HG02885 (cell line): Measurements from ENCODE around the gene RBM8A.
A peak's percentile ranks its signal among the peaks of the same experiment; 100 is the strongest.
"Not testable (repeated sequence)": the region's sequence is repeated elsewhere in the genome, so short reads cannot be mapped to it uniquely, and the experiment has no call there.

Experiments used
- ATAC-seq: cut with Tn5 transposase; IDR thresholded peaks from one replicate; pipeline ENCODE4 v1.9.1; 2021; ENCODE audit warnings: mild to moderate bottlenecking; ENCODE audit not compliant: unreplicated experiment, poor library complexity

The RBM8A gene

DNA sequence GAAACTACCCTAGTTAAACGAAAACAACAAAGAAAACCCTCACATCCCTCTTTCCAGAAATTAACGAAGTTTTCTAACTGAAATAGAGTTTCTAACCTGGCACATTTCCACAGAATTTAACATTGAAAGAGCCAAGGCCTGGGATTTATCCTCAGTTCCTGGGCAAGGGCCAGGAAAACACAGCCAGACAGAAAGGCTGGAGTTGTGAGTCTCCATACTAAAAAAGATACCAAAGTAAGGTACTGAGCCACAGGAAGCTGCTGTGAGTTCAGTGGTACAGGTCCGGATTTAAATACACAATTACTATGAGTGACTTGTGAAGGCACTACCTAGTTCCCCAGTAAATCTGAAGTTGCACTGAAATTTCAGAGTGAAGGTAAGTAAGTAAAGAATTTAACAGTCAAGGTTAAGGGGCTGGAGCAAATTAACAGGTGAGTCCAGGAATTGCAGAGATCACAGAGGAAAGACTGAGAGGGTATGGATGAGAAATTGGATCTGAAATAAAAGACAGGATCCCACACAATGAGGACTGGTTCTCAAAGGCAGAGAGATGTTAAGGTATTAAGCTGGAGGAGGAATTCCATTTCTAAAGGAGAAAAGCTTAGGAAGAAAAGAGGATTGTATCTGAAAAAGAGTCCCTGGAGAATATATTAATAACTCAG is 29.6 kb upstream of the RBM8A start:
- ATAC-seq, result no peak

DNA sequence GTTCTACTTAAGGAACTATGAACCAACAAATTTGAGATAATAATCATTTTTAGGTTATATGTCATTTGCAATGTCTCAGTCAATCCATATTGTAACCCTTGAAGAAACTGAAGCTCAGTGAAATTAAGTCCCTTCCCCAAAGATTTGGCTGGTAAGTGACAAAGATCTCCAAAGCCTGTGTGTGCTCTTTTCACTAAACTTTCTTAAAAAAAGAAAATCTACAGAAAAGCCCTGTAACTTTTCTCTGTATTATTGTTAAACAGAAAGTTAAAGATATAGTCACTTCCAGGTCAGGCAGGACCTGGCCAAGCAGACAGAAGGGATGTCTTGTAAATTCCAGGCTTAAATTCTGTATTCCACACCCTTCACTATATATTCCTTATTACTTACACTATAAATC is 29.1 kb upstream of the RBM8A start:
- ATAC-seq, result no peak

DNA sequence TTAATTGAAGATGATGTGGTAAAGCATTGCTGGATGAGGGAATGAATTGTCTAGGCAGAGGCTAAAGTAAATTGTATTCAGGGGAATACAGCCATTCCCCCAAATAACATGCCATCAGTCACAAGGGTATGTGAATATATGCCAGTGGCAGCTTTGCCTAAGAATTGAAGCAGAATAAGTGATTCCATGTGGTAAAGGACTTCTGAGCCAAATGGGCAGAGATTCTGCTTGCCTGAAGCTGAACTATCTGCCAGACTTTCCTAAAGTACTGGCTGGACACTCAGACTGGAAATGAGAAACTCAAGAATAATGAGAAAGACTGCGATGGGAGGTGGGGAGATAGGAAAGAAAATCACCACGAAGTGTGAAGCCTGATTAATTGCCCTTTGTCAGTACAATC is 28.2 kb upstream of the RBM8A start:
- ATAC-seq, result no peak

DNA sequence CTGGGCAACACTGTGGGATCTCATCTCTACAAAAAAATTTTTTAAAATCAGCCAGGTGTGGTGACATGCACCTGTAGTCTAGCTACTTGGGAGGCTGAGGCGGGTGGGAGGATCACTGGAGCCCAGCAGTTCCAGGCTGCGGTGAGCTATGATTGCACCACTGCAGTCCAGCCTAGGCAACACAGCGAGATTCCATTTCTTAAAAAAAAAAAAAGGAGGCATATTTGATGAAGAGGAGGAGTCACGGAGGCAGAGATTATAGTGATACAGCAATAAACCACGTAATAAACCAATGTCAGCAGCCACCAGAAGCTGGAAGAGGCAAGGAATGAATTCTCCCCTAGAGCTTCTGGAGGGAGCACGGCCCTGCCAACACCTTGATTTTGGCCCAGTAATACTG is 26.6 kb upstream of the RBM8A start:
- no peak for ATAC-seq

DNA sequence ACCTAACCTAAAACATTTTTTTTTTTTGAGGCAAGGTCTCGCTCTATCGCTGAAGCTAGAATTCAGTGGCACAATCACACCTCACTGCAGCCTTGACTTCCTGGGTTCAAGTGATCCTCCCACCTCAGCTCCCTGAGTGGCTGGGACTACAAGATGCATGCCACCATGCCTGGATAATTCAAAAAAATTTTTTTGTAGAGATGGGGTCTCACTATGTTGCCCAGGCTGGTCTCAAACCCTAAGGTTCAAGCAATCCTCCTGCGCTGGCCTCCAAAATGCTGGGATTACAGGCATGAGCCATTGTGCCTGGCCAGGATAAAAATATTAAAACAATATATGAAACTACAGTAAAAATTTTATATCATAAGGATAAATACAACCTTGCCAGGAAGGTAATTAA is 25.6 kb upstream of the RBM8A start:
- ATAC-seq, result no peak

DNA sequence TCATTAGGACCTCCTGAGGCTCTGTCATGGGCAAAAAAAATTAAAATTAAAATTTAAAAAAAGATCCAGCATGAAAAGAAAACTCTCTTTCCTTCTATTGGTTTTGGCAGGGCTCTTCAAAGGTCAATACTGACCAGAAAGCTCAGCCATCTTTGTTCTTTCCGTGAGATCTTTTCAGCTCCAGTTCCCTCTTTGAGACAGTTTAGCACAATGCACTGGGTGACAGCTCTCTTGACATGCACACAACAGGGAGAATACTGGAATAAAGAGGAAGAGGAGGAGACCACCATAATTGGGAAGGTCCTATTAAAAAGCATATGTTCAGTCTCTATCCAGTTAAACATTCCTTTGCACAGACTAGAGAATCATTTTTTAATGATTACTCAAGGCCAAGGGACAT is 24.2 kb upstream of the RBM8A start:
- no peak for ATAC-seq

DNA sequence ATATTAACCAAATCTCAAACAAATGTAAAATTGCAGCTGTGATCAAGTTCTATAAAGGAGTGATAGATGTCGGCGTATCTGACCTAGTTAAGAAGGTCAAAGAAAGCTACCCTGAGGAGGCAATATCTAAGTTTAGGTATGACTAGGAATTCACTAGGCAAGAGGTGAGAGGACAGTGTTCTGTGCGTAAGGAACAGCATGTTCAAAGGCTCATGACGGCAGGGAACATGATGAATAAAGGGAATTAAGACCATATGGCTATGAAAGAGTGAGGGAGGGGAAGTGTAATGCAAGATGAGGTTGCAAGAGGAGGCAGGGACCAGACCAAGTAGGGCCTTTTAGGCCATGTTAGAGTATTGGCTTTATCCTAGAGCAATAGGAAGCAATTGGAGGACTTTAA is 21.9 kb upstream of the RBM8A start:
- ATAC-seq, result no peak

DNA sequence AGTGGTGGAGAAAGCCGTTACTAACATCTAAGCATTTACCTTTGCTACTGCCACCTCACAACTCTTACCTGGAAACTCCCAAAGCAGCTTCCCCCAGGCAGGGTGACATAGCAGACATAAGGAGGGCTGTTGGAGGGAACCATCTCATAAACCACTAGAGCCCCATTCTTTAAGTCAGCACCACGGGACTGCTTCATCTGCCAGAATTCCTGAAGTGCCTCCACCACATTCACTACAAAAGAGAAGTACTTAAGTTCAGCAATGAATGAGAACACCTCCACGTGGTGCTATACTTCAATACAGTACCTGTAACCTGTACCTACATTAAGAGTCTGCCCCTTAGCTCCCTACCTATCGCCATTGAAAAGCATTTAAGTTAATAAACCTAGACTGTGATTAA is 20.3 kb upstream of the RBM8A start:
- no peak for ATAC-seq

DNA sequence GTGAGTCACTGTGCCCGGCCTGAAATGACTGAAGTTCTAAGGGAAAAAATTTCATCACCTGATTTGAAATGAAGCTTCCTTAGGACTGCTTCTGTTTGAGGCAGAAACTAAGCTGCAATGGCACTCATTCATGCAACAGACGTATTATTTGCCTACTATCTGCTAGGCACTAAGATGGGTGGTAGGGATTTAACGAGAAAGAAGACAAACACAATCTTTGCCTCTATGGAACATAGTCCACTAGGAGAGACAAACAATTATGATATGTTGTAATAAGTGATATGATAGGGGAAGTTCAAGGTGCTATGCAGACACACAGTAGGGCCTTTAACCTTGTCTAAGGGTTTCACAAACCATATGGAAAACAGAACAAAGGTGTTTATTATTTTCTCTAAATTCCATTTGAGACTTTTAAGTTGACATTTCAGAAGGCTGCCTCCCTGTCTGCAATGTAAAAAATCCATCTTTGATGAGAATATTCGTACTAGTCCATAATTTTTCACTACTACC is 19.2 kb upstream of the RBM8A start:
- ATAC-seq, result no peak

DNA sequence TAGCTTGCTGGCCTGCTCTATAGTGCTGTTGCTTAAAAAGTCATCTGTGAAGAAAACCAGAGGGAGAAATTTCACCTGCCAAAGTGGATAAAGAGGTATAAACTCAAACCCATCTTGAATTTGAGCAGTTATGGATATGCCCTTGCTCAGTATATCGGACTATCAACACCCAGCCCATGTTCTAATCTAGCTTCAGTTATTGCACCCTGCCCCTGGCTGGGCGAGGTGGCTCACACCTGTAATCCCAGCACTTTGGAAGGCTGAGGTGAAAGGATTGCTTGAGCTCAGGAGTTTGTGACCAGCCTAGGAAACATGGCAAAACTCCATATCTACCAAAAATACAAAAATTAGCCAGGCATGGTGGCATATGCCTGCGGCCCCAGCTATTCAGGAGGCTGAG is 17.2 kb upstream of the RBM8A start:
- ATAC-seq, result no peak

DNA sequence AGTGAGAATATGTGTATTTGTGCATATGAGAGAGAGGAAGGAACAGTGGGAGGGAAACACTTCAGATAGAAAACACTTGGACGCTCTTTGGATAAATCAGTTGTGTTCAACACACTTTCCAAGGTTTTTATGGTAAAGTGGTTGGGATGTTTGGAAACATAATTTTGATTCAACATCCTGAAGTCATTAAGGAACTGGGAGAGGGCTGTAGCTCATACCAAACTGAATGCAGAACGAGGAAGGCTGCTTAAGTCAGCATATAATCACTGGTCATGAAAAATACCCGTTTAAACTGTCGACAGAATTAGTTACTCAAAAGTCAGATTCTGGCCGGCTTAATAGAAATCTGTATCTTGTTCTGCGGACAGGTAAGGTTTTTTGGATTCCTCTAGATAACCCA is 15.6 kb upstream of the RBM8A start:
- ATAC-seq, result no peak

DNA sequence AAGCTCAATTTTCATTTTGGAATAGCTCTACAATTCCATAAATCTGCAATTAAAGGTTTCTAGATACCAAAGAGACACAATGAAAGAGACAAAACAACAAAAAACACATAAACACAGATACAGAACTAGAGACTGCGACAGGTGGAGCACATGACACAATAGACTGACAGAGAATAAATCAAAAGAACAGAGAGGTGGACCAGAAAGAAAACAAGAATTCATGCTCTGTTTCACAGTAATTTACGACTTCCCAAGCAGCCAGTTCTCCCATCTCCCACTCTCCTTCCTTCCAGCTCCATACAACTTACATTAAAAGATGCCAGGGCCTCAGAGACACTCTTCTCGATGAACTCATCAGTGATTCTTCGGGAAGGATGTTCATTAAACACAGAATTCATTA is 15.1 kb upstream of the RBM8A start:
- ATAC-seq, result no peak

DNA sequence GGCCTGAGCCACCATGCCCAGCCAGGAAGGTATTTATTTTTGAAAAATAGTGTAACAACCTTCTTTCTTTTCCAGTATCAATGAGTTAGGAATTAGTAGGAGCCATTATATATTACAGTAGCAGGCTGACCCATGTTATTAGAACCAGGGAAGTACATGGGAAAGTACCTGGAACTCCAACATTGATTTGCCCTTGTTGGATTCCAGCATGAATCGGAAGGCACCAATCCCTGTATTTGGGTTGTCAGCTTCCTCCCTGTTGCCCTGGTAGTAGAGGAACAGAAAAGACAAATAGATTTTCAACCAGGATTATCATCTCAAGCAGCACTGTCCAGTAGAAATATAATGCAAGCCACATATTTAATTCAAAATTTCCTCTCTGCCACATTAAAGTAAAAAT is 10.2 kb upstream of the RBM8A start:
- ATAC-seq, result no peak

DNA sequence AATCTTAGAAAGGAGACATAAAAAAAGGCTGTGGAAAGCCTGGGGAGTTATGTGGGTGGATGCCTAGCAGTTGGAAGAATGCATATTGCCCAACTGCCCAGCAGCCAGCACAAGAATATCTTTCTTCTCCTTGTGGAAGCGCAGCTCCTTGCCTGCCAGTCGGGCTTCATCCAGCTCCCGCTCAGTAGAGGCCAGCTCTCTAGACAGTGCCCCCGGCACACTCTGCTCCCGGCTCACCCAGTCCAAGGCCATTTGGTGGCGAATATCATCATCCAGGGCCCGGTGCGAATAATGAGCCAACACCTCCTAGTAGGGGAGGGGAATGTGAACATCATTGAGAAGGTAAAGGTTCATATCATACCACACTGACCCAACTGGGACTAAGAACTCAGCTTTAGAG is 9.0 kb upstream of the RBM8A start:
- ATAC-seq, result no peak

DNA sequence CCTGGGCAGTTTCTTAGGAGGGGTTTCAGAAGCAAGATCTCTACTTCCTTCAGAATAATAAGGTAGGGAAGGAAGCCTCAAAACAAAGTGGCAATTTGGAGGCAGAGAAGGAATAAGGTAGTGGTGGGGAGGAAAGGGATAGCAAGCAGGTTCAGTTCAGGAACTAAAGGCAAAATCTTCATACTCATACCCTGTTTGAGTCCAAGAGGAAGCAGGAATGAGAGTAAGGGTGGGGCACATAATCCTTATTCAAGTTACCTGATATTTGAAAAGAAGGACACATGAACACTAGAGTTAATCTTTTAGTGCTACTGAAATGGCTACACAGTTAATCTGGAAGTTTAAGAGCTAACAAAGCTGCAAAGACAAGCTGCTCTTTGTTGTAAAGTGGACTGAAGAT is 8.4 kb upstream of the RBM8A start:
- no peak for ATAC-seq

DNA sequence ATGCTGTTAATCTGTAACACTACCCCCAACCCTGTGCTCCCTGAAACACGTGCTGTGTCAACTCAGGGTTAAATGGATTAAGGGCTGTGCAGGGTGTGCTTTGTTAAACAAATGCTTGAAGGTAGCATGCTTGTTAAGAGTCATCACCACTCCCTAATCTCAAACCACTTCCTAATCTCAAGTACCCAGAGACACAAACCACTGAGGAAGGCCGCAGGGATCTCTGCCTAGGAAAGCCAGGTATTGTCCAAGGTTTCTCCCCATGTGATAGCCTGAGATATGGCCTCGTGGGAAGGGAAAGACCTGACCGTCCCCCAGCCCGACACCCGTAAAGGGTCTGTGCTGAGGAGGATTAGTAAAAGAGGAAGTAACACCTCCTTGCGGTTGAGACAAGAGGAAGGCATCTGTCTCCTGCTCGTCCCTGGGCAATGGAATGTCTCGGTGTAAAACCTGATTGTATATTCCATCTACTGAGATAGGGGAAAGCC is 5.3 kb upstream of the RBM8A start:
- not testable (repeated sequence) for ATAC-seq

DNA sequence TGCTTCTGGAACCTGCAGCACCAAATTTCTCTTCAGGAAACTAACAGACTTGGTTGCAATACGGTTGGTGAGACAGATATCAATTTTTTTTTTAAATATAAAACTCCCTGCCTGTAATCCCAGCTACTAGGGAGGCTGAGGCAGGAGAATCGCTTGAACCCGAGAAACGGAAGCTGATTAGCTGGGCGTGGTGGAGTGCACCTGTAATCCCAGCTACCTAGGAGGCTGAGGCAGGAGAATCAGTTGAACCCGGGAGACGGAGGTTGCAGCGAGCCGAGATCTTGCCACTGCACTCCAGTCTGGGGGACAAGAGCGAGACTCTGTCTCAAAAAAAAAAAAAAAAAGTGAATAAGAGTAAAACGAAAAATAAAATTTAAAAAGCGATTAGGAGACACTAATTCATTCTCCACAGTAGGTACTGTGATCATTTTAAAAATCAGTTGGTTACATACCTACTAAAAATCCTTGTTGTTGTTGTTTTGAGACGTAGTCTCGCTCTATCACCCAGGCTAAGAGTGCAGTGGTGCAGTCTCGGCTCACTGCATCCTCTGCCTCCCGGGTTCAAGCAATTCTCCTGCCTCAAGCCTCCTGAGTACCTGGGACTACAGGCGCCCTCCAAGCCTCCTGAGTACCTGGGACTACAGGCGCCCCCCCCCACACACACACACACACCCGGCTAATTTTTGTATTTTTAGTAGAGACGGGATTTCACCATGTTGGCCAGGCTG is 796 bp upstream of the RBM8A start:
- no peak for ATAC-seq

DNA sequence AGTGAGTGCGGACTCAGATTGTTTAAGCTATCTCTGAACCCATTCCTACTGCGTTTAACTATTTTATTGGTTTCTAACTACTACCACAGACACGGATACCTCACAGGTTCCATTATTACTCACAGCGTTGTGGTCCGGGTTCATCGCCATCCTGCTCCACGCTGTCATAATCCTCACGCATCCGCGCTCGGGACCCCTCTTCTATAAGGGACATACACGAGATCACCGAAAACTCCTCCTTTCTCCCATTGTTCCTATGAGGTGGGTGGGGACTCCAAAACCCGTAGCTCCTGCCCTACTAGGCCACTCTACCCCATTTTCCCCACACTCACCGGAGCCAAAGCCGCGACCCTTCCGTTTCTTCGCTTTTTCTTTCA is 610 bp downstream of the RBM8A start:
- ATAC-seq, result no peak

DNA sequence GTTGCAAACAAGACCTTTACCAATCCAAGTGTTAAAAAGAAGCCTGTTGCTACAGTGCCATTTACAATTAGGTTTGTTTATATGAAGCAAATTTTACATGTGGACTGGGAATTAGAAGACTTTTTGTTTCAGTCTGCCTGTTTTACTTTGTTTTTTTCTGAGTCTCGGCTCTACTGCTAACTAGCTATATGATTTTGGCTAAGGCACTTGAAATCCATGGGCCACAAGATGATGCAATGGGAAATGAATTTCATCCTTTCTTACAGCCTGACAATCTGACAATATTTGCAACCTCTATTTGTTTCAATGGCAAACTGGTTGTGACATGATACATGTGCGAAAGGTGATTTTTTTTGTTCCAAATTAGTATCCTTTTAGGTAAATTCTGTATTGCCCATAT is 5.0 kb downstream of the RBM8A start:
- ATAC-seq, result no peak

DNA sequence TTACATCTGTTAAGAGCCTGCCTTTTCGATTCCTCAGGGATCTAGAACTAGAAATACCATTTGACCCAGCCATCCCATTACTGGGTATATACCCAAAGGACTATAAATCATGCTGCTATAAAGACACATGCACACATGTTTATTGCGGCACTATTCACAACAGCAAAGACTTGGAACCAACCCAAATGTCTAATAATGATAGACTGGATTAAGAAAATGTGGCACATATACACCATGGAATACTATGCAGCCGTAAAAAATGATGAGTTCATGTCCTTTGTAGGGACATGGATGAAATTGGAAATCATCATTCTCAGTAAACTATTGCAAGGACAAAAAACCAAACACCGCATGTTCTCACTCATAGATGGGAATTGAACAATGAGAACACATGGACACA is 7.0 kb downstream of the RBM8A start:
- not testable (repeated sequence) for ATAC-seq

DNA sequence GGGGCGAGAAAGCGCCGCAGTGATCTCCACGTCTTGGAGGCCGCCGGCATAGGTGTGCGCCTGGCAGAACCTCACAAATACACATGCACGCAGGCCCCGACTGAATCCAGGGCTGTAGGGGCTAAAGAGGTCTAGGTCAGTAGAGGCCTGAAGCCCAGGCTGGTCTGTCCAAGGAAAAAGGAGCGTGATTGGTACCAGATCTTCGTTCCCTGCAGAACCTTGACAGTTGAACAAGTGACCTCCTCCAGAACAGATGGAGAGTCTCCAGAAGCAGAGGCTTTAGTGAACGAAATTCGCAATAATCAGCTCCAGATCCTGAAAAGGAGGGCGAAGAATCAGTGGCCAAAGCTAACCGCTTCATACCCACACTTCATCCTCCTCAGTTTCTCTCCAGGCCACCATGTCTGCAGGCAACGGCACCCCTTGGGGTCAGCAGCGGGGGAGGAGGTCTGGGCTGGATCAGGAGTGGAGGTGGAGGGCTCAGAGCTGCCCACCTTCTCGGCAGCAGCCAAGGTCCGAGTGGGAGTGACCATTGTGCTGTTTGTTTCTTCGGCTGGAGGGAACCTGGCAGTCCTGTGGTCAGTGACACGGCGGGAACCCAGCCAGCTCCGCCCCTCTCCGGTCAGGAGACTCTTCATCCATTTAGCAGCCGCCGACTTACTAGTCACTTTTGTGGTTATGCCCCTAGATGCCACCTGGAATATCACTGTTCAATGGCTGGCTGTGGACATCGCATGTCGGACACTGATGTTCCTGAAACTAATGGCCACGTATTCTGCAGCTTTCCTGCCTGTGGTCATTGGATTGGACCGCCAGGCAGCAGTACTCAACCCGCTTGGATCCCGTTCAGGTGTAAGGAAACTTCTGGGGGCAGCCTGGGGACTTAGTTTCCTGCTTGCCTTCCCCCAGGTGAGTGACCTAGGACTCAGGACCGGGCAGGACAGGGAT is 8.0 kb downstream of the RBM8A start:
- peak; percentile 88 for ATAC-seq
